Brain pericyte (primary cell): ENCODE data around the gene JAML.

Experiments used
- DNase-seq: peaks from one replicate; pipeline ENCODE4 v3.0.0-alpha.2; 2012; ENCODE audit warnings: low read depth, low spot score

The JAML gene

DNA sequence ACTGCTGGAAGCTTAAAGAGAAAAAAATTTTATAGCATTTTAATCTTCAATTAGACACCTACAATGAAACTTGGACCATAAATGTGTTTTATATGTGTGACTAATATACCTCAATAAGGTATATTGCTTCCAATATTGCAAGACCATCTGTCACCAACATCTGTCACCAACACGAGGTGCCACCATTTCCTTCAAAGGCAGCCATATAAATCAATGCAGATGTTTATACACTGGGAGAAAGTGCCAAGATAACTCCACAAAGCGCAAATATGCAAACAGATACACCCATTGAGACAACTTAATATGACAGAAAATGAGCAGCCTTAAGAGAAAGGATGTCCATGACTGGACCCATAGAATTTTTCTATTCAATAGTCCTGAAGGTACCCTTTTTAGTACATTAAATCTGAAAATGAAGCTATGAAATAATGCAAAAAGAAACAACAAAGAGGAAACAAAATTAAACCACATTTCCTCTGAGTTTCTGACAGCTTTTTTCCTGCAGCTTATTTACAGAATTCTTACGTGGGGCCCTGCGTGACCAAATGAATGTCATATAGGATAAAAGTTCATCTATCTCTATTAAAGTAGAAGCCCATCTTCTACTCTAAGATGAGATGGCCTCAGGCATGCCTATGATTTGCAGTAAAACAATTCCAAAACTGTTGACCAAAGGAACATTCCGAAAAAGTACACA, 14.8 kb upstream of the JAML start:
- no peak for DNase-seq

DNA sequence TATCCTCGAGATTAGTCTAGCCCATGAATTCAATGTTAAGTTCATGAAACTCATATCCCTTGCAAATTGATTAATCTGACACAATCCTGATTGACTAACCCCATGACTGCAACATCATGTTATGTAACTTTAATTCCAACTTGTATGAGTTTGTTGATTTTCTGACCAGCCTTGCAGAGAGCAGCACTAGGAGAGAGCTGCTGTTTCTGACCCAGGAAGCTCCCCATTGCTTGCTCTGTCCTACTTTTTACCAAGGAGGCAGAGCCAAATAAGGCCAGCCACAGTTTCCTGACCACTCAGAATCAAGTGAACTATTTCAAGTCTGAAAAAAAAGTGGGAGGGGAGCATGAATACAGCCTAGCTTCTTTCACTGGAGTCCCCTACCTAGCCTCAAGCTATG, 14.1 kb upstream of the JAML start:
- DNase-seq: no peak

DNA sequence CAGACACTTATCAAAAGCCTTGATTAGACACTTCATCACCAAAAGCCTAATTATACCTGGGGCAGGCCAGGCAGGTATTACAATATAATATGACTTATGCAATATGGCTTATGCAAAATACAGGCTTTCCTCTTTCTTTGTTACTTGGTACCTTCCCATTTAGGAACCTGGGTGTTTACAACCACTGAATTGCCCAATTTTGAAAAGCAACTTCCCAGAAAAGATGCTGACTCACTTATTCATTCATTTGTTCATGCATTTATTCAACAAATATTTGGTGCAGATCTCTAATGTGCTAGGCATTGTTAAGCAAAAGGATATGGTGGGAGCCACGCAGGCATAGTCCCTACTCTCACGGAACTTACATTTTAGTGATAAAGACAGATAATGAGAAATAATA, 13.6 kb upstream of the JAML start:
- DNase-seq: no peak

- DNase-seq: no peak
Measured at GRCh38 chr11:118236170-118236569, 11.4 kb upstream of the JAML start.

DNA sequence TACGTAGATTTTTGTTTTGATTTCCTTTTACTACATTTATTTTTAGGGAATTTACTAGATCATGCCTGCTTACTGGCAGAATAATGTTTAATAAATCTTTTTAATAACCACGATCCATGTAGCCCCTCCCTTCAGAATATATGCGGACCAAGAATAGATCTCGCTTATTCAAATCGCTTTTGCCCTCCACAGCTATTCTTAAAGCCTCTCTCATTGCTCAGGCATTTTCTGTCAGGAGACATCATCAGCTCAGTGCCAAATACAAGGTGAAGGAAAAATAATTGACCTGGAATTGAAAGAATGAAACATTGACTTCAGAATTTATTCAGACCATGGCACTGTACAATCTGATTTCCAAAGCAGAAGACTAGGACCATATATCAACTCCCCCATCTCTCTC, 10.0 kb upstream of the JAML start:
- no peak for DNase-seq

DNA sequence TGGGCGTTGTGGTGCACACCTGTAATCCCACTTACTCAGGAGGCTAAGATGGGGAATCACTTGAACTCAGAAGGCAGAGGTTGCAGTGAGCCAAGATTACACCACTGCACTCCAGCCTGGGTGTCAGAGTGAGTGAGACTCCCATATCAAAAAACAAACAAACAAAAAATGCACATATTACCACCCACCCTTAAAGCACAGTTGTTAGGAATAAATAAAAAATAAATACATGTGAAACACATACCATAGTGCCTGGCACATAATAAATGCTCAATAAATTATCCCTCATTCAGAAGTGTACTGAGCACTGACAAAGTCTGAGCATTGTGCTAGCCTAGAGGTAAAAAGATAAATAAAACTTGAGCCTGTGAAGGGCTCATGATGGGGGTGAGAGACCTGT, 9.0 kb upstream of the JAML start:
- DNase-seq: no peak

- no peak for DNase-seq
Measured at GRCh38 chr11:118233377-118233776, 8.6 kb upstream of the JAML start.

DNA sequence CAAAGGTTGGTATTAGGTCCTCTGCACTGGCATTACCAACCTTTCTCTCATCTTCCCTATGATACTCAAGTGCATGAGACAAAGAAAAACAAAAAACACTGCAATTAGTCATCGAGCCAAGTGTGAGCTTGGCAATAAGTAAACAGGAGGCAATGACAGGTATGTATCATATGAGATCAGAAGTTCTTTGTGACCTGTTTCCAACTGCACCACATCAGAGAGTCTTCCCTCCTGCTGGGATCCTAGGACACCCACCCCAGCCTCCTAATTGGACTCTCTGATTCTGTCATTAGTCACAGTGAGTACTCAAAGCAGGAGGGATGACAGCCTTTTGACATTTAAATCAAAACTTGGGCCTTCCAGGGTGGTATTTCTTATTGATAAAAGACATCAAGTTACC, 7.8 kb upstream of the JAML start:
- DNase-seq: no peak

GRCh38 chr11:118231461-118231860, 6.7 kb upstream of the JAML start:
- no peak for DNase-seq

GRCh38 chr11:118230088-118230487, 5.3 kb upstream of the JAML start:
- no peak for DNase-seq

DNA sequence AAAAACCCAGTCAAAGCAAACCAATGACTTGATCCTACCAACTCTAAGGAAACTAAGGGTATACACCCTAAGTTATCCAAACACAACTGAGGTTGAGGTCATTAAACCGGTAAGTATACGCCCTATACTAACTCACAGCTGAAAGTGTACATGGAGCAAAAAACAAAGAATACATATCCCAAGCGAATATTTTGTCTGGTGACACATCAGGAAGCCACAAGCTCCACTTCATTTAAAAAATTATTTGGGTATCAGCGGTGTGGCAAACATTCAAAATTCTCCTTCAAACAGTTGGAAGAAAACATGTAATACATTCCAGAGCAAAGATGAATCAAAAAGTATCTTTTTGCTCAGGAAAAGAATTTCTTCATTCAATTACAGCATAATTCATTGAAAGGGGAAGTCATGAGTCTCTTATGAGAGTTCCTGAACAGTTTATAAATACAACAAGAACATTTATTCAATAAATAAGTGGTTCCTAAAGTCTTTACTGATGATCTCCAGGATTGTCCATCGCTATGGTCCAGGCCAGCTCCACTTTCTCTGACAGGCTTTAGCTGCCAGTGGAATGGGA, 4.5 kb upstream of the JAML start:
- DNase-seq: no peak

DNA sequence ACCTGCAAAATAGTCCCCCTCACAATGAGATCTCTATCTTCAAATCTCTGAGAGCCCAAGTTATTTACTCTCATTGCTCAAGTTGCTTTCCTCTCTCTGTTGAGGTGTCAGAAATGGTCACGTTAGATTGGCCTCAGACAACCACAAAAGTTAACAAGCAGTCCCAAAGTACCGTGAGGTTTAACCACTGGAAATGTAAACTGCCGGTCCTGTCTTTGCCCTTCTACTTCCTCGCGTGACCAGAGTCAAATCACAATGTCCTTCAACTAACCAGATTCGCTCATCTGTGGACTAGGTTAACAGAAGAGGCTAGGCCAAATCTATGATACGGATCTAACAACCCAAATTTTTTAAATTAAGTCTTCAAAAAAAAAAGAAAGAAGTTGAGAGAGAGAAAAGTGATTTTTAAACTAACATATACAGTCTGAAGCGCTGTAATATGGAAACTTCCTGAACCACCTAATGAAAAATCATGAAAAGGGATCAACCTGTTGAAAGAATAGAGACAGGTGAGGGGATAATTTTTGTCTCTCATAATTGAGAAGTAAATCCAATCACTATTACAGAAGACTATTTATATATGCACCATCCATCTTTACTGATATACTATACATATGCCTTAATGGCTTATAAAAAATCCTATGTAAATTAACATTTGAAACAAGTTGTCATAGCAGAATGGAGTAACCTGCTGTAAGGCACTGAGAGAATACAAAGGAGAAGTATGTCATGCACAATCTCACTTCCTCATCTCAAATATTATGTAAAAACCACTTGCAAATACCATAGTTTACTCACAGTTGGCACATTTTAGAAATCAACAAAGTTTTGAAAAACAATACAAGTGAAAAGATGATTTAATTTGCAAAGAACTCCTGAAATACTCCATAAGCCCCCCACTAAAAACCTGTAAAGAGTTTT, 3.3 kb upstream of the JAML start:
- no peak for DNase-seq

DNA sequence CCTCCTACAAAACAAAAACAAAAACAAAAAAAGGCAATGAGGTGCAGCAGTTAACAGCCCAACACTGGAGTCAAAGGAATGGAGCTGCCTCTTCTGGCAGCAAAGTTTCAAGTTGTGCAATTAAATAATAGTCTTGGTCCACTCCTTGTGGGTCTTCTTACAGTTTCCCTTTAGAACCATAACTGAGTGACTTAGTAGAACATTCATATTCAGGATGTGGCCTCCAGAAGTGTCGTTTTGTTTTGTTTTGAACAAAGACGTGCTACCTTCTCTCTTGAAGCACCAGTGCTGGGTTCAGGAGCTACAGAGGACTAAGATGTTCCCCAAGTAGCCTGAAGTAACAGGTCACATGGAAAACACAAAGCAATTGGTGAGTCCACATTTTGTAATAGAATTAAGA, 2.0 kb upstream of the JAML start:
- no peak for DNase-seq

DNA sequence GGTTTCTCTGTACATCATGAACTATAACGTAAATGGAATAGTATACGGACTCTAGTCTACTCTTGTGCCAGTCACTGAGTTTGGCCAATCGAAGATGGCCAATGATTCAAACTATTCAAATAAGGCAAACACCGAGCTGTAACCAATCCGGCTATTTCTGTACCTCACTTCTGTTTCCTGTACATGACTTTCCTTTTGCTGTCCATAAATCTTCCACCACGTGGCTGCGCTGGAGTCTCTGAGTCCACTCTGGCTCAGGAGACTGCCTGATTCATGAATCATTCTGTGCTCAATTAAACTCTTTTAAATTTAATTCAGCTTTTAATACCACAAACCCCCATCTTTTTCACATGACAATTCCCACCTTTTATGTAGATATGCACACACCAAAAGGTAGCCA, 1.5 kb upstream of the JAML start:
- no peak for DNase-seq

GRCh38 chr11:118223992-118224391, 819 bp downstream of the JAML start:
- no peak for DNase-seq

GRCh38 chr11:118223570-118223969, 1.2 kb downstream of the JAML start:
- DNase-seq: no peak

- no peak for DNase-seq
Measured at GRCh38 chr11:118222437-118222836, 2.4 kb downstream of the JAML start.

DNA sequence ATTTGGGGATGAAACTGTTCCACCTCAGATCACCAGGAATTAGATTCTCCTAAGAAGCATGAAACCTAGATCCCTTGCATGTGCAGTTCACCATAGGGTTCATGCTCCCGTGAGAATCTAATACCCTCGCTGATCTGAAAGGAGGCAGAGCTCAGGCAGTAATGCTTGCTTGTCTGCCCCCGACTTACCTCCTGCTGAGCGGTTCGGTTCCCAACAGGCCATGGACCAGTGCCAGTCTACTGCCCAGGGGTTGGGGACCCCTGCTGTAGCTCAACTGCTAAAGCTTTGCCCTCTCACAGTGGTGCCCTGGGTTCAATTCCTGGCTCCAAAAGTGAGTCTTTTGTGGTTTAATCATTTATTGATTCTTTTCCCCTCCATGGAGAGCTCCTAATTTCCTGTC, 3.4 kb downstream of the JAML start:
- DNase-seq: no peak

- DNase-seq: no peak
Measured at GRCh38 chr11:118219732-118220131, 5.1 kb downstream of the JAML start.

- DNase-seq: no peak
Measured at GRCh38 chr11:118219244-118219643, 5.6 kb downstream of the JAML start.

DNA sequence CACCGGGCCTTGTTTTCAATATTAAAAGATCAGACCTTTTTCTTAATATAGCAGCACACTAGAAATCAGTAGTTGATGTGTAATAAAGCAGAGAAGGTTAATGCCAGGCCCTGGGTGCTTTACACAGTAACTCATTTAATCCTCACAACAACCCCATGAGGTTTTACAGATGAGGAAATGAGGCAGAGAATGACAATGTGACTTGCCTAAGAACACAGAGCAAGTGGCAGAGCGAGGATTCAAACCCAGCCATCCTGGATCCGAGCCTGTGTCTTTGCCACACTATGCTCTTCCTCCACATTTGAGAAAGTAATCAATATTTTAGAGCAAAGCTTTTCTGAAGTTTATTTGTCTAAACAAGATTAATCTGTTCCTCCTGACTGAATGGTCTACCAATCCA, 7.2 kb downstream of the JAML start:
- DNase-seq: no peak

DNA sequence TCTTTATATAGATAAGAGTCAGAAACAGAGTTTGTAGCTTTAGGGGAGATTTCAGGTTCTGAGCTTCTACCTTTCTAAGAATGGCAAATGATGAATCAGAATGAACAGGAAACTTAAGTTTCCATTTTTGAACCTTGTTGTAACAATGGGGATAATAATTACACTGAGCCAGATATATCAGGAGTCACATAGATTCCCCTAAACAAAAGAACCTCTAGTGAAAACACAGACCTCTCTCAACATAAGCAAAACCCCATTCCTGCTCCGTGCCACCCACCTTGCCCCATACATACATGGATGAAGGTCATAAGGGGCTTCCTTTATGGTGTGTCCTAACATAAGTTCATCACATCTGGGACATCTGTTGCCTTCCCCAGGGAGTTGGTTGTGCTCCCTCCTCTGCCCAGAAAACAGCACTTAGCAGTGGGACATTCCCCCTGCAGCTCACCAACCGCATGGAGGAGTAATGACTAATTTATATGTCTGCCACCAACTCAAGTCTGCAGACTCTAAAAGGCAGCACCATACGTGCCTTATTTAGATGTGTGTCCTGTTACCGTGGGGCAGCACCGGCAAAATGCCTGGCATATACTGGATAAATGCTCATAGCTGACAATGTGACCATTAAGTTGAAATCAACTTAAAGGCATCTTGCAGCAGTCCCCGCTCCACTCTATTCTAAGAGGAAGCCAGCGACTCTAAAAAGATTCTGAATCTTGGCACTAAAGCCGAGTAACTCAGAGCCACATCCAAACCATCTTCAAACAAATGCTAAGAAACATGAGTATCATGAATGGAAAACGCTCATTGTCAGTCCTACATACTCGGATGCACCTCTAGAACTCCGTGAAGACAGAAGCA, 8.0 kb downstream of the JAML start:
- no peak for DNase-seq
